Activated T-cell treated with anti-CD3 and anti-CD28 coated beads, Interleukin-2, amount 50 U/mL, for 4 hours (primary cell): Measurements from ENCODE around the gene TGDS. TPM values are rescaled to one million over a fixed set of nuclear protein-coding genes. Genes with fewer than 3 reads are reported as not detected.

ENCODE experiments used
- ATAC-seq, 2 donors: fragments of 200-7000 bp; cut with Tn5 transposase; one replicate each; pipeline ENCODE4 v1.10.0; 2021
- DNase-seq: peaks from one replicate; pipeline ENCODE4 v3.0.0-alpha.2; 2020
- H3K27me3 Mint-ChIP-seq: one replicate; pipeline ENCODE4 v1.8.0; 2021; ENCODE audit warnings: low read depth, mixed read lengths
- H3K36me3 Mint-ChIP-seq: one replicate; pipeline ENCODE4 v1.8.0; 2022; ENCODE audit warnings: mixed read lengths; ENCODE audit not compliant: insufficient read depth
- H3K4me1 Mint-ChIP-seq: one replicate; pipeline ENCODE4 v1.8.0; 2021; ENCODE audit warnings: low read depth, mixed read lengths
- H3K4me3 Mint-ChIP-seq: one replicate; pipeline ENCODE4 v1.8.0; 2021; ENCODE audit warnings: mild to moderate bottlenecking, moderate library complexity, mixed read lengths
- H3K9me3 Mint-ChIP-seq: one replicate; pipeline ENCODE4 v1.8.0; 2021; ENCODE audit warnings: mixed read lengths
- total RNA-seq, 3 donors: library from RNA; stranded (reverse); gene quantifications; one replicate each; pipeline ENCODE4 v1.2.1, GENCODE V29; 2021

TGDS gene
- total RNA-seq, 3 donors from 2014 or later: 22.0 to 27.8 (median 26.4) TPM

GRCh38 chr13:94586371-94586770 lies 9.6 kb downstream of the TGDS start:
- DNase-seq (no peak), ATAC-seq (no peak)
- Mint-ChIP-seq H3K9me3 (no peaks in the 10 kb centered on the region), H3K4me1 (peaks cover 23% of the 10 kb centered on the region), H3K4me3 (no peak overlapping the region), H3K36me3 (peaks cover 45% of the 10 kb centered on the region), H3K27me3 (no peaks in the 10 kb centered on the region)

GRCh38 chr13:94585543-94586101 lies 10.3 kb downstream of the TGDS start:
- no peaks in the 10 kb centered on the region for H3K9me3 Mint-ChIP-seq
- H3K4me3 Mint-ChIP-seq: no peak overlapping the region
- ATAC-seq (no peak), DNase-seq (no peak)
- peaks cover 22% of the 10 kb centered on the region for H3K4me1 Mint-ChIP-seq
- peaks cover 47% of the 10 kb centered on the region for H3K36me3 Mint-ChIP-seq
- H3K27me3 Mint-ChIP-seq: no peaks in the 10 kb centered on the region

GRCh38 chr13:94583926-94584325 lies 12.0 kb downstream of the TGDS start:
- Mint-ChIP-seq H3K9me3 (no peaks in the 10 kb centered on the region), H3K4me3 (no peak overlapping the region), H3K36me3 (peaks cover 49% of the 10 kb centered on the region), H3K4me1 (peaks cover 12% of the 10 kb centered on the region), H3K27me3 (no peaks in the 10 kb centered on the region)
- no peak for ATAC-seq
- no peak for DNase-seq

- ATAC-seq (no peak), DNase-seq (no peak)
- no peaks in the 10 kb centered on the region for H3K9me3 Mint-ChIP-seq
- peaks cover 40% of the 10 kb centered on the region for H3K36me3 Mint-ChIP-seq
- H3K27me3 Mint-ChIP-seq: no peaks in the 10 kb centered on the region
- H3K4me1 Mint-ChIP-seq: peaks cover 2% of the 10 kb centered on the region
- H3K4me3 Mint-ChIP-seq: no peak overlapping the region
Observed at GRCh38 chr13:94579063-94579462, 16.9 kb downstream of the TGDS start.

- Mint-ChIP-seq H3K9me3 (no peaks in the 10 kb centered on the region), H3K4me1 (no peaks in the 10 kb centered on the region), H3K4me3 (no peak overlapping the region), H3K27me3 (no peaks in the 10 kb centered on the region), H3K36me3 (peaks cover 44% of the 10 kb centered on the region)
- DNase-seq: no peak
- ATAC-seq: no peak
Observed at GRCh38 chr13:94569615-94570014, 26.3 kb downstream of the TGDS start.

GRCh38 chr13:94568443-94568842 lies 27.5 kb downstream of the TGDS start:
- Mint-ChIP-seq H3K36me3 (peaks cover 37% of the 10 kb centered on the region), H3K9me3 (no peaks in the 10 kb centered on the region)

GRCh38 chr13:94567581-94567980 lies 28.4 kb downstream of the TGDS start:
- Mint-ChIP-seq H3K4me3 (no peak overlapping the region), H3K4me1 (no peaks in the 10 kb centered on the region), H3K36me3 (peaks cover 34% of the 10 kb centered on the region), H3K9me3 (no peaks in the 10 kb centered on the region), H3K27me3 (no peaks in the 10 kb centered on the region)
- DNase-seq (no peak), ATAC-seq (no peak)

More at GRCh38 chr13:94568443-94568842, 27.5 kb downstream of the TGDS start:
- no peak for ATAC-seq
- no peak overlapping the region for H3K4me3 Mint-ChIP-seq
- no peaks in the 10 kb centered on the region for H3K27me3 Mint-ChIP-seq
- no peak for DNase-seq
- H3K4me1 Mint-ChIP-seq: no peaks in the 10 kb centered on the region

GRCh38 chr13:94561126-94561525 lies 34.8 kb downstream of the TGDS start:
- Mint-ChIP-seq H3K4me3 (no peak overlapping the region), H3K27me3 (no peaks in the 10 kb centered on the region), H3K9me3 (no peaks in the 10 kb centered on the region), H3K36me3 (peaks cover 8% of the 10 kb centered on the region), H3K4me1 (peaks cover 17% of the 10 kb centered on the region)
- ATAC-seq (no peak), DNase-seq (no peak)

GRCh38 chr13:94560116-94560515 lies 35.8 kb downstream of the TGDS start:
- ATAC-seq (no peak), DNase-seq (no peak)
- H3K36me3 Mint-ChIP-seq: peaks cover 8% of the 10 kb centered on the region
- peaks cover 17% of the 10 kb centered on the region for H3K4me1 Mint-ChIP-seq
- H3K4me3 Mint-ChIP-seq: no peak overlapping the region
- no peaks in the 10 kb centered on the region for H3K27me3 Mint-ChIP-seq
- H3K9me3 Mint-ChIP-seq: no peaks in the 10 kb centered on the region

- Mint-ChIP-seq H3K36me3 (peaks cover 8% of the 10 kb centered on the region), H3K4me1 (peaks cover 17% of the 10 kb centered on the region), H3K27me3 (no peaks in the 10 kb centered on the region), H3K4me3 (no peak overlapping the region), H3K9me3 (no peaks in the 10 kb centered on the region)
- DNase-seq (no peak), ATAC-seq (peak in 1 of 2 donors; percentile 58)
Observed at GRCh38 chr13:94559222-94559795, 36.6 kb downstream of the TGDS start.

- H3K36me3 Mint-ChIP-seq: peaks cover 8% of the 10 kb centered on the region
- H3K4me3 Mint-ChIP-seq: no peak overlapping the region
- H3K27me3 Mint-ChIP-seq: no peaks in the 10 kb centered on the region
- peak; percentile 40 to 54 for ATAC-seq
- H3K9me3 Mint-ChIP-seq: no peaks in the 10 kb centered on the region
- DNase-seq: no peak
- peaks cover 17% of the 10 kb centered on the region for H3K4me1 Mint-ChIP-seq
Observed at GRCh38 chr13:94558716-94559115, 37.2 kb downstream of the TGDS start.

GRCh38 chr13:94557684-94558235 lies 38.2 kb downstream of the TGDS start:
- no peak for DNase-seq
- Mint-ChIP-seq H3K27me3 (no peaks in the 10 kb centered on the region), H3K36me3 (peaks cover 4% of the 10 kb centered on the region), H3K4me1 (peaks cover 17% of the 10 kb centered on the region), H3K9me3 (no peaks in the 10 kb centered on the region), H3K4me3 (no peak overlapping the region)
- no peak for ATAC-seq

GRCh38 chr13:94556621-94557020 lies 39.3 kb downstream of the TGDS start:
- DNase-seq (no peak), ATAC-seq (no peak)
- Mint-ChIP-seq H3K9me3 (no peaks in the 10 kb centered on the region), H3K27me3 (no peaks in the 10 kb centered on the region), H3K36me3 (no peaks in the 10 kb centered on the region), H3K4me3 (no peak overlapping the region), H3K4me1 (peaks cover 17% of the 10 kb centered on the region)

- ATAC-seq (no peak), DNase-seq (no peak)
- Mint-ChIP-seq H3K4me3 (no peak overlapping the region), H3K4me1 (peaks cover 17% of the 10 kb centered on the region), H3K36me3 (no peaks in the 10 kb centered on the region), H3K27me3 (no peaks in the 10 kb centered on the region), H3K9me3 (no peaks in the 10 kb centered on the region)
Observed at GRCh38 chr13:94556041-94556440, 39.9 kb downstream of the TGDS start.

GRCh38 chr13:94553766-94554165 lies 42.2 kb downstream of the TGDS start:
- peaks cover 3% of the 10 kb centered on the region for H3K27me3 Mint-ChIP-seq
- H3K4me3 Mint-ChIP-seq: no peak overlapping the region
- H3K9me3 Mint-ChIP-seq: no peaks in the 10 kb centered on the region
- peaks cover 2% of the 10 kb centered on the region for H3K36me3 Mint-ChIP-seq
- H3K4me1 Mint-ChIP-seq: peaks cover 9% of the 10 kb centered on the region
- DNase-seq (no peak), ATAC-seq (no peak)
